Measurements from ENCODE around the gene SH2D5. TPM values are rescaled to one million over a fixed set of nuclear protein-coding genes. Genes with fewer than 3 reads are reported as not detected.

SH2D5 gene
- total RNA-seq, 1 experiment from 2014 or later = 8.7 TPM

DNA sequence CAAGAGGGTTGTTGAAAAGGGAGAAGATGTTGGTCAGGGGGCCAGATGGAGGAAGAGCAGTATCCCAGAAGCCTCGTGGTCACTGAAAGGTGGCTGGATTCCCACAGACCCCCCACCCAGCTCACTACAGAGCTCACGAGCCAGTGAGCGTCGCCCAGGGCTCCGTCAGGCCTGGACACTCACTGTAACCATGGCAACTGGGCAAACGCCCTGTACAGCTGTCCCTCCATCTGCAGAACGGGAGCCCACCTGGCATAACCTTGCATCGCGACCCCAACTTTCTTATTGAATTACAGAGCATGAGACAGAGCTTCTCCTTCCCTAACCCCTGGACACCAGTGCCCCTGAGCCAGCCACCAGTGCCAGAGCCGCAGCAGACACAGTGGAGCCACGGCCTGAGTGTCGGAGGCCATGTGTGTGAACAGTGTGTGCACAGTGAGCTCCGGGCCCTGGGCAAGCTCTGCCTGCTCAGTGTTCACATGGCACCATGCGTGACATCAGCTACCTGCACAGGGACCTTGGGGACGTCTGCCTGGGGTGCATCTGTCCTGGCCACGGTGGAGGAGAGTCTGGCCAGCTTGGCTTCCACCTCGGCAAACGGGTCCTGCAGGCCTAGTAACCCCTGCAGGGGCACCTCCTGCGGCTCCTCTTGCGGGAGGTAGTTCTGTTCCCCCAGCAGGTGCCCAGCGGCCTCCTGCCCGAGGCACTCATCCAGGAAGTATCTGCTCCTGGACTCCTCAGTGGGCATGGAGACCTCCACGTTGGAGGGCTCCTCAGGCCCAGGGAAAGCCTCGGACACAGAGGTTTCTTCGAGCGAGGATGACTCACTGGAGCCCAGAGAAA is 45.4 kb downstream of the SH2D5 start:
- H3K9me3 ChIP-seq (ENCODE audit: control insufficient read depth, low read depth, low read length) = no peaks in the 10 kb centered on the region
- H2BK12ac ChIP-seq (ENCODE audit: insufficient read length, low read depth, low read length) = no peak overlapping the region
- H4K5ac ChIP-seq (ENCODE audit: insufficient read length, low read depth, low read length) = no peak overlapping the region
- H3K4me2 ChIP-seq (ENCODE audit: insufficient read depth, insufficient read length, low read length) = no peak overlapping the region
- H3K4me1 ChIP-seq (ENCODE audit: insufficient read depth, low read length) = no peaks in the 10 kb centered on the region
- H3K27ac ChIP-seq (ENCODE audit: insufficient read length, low read depth, low read length) = no peak overlapping the region
- H3K56ac ChIP-seq (ENCODE audit: insufficient read length, low read depth, low read length) = no peak overlapping the region
- no peak overlapping the region for H4K8ac ChIP-seq (replicated peaks; ENCODE audit: insufficient read length, low read depth, low read length)
- no peak overlapping the region for H2AK5ac ChIP-seq (ENCODE audit: insufficient read length, low read length)
- Mint-ChIP-seq H3K36me3 (ENCODE audit: insufficient read depth in 1 of 3, low read depth in 3 of 3) (peaks cover 0 to 9% (median 2%) of the 10 kb centered on the region in 3 experiments; a peak in 3 of 7 replicates), H3K9me3 (no peaks in the 10 kb centered on the region), H3K27me3 (ENCODE audit: low read depth) (no peaks in the 10 kb centered on the region; the same call in 1 of the 2 replicates), H3K4me1 (peaks cover 3% of the 10 kb centered on the region in 2 experiments; a peak in 2 of 4 replicates), H3K4me3 (no peak overlapping the region), H3K27ac (no peak overlapping the region)
- no peak overlapping the region for H3K4ac ChIP-seq (ENCODE audit: low read depth, low read length)
- H2BK15ac ChIP-seq (ENCODE audit: low read depth, low read length) = no peak overlapping the region
- no peak overlapping the region for H3K14ac ChIP-seq (ENCODE audit: insufficient read depth, low read length)
- TF ChIP-seq, protein P1, sequence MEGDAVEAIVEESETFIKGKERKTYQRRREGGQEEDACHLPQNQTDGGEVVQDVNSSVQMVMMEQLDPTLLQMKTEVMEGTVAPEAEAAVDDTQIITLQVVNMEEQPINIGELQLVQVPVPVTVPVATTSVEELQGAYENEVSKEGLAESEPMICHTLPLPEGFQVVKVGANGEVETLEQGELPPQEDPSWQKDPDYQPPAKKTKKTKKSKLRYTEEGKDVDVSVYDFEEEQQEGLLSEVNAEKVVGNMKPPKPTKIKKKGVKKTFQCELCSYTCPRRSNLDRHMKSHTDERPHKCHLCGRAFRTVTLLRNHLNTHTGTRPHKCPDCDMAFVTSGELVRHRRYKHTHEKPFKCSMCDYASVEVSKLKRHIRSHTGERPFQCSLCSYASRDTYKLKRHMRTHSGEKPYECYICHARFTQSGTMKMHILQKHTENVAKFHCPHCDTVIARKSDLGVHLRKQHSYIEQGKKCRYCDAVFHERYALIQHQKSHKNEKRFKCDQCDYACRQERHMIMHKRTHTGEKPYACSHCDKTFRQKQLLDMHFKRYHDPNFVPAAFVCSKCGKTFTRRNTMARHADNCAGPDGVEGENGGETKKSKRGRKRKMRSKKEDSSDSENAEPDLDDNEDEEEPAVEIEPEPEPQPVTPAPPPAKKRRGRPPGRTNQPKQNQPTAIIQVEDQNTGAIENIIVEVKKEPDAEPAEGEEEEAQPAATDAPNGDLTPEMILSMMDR (conservative IDR thresholded peaks at IDR 0.05) = no peak
- H2BK5ac ChIP-seq (ENCODE audit: insufficient read length, low read length) = no peak overlapping the region
- H3K79me2 ChIP-seq (ENCODE audit: insufficient read depth, low read length) = no peaks in the 10 kb centered on the region
- no peak overlapping the region for H3K18ac ChIP-seq (ENCODE audit: insufficient read length, low read depth, low read length)
- H4K91ac ChIP-seq (ENCODE audit: insufficient read length, low read depth, low read length) = no peak overlapping the region
- H4K20me1 ChIP-seq (ENCODE audit: control insufficient read depth, insufficient read depth, insufficient read length) = no peaks in the 10 kb centered on the region
- no peaks in the 10 kb centered on the region for H3K23me2 ChIP-seq (ENCODE audit: insufficient read length, low read depth, low read length, poor library complexity, severe bottlenecking)
- no peaks in the 10 kb centered on the region for H3K79me1 ChIP-seq (ENCODE audit: insufficient read depth, low read depth, low read length, poor library complexity, severe bottlenecking)
- H2BK120ac ChIP-seq (ENCODE audit: low read depth, low read length, poor library complexity, severe bottlenecking) = no peak overlapping the region
- H2BK20ac ChIP-seq (ENCODE audit: low read depth, low read length, poor library complexity, severe bottlenecking) = no peak overlapping the region
- H3K27me3 ChIP-seq (ENCODE audit: insufficient read depth, low read length) = no peaks in the 10 kb centered on the region
- H3T11ph ChIP-seq (ENCODE audit: low read length) = no peak overlapping the region
- no CpG with 5 or more reads among the region's 26 CpGs for WGBS (ENCODE audit: extremely low coverage, insufficient read length, low lambda C conversion rate)
- H2AFZ ChIP-seq (ENCODE audit: low read length) = no peak overlapping the region
- H3K9ac ChIP-seq (ENCODE audit: extremely low read depth, insufficient read length, low read length) = no peak overlapping the region
- H3K23ac ChIP-seq (ENCODE audit: insufficient read length, low read depth, low read length) = no peak overlapping the region
- no peak for DNase-seq

Data from H9 (cell line).